ENCODE measurements around the gene TMEM121.

DNA sequence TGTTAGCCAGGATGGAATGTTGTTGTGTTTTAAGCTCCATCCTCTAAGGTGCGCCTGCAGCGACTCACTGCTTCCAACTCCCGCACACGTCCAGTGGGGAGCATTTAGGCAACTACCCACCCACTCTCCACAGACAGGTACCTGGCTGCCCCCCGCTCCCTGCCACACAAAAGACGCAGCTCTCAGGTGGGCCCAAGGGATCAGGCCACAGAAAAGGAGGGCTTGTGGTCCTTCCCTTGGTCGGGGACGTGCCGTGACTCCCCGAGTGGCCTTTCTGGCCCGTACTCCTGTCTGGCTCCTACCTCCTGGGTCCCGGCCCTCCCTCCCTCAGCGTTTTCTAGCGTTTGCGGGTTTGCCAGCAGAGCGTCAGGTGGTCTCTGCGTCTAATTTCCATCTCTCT is 19.1 kb upstream of the TMEM121 start:
- no peak for TF ChIP-seq CTCF (conservative IDR thresholded peaks at IDR 0.05; ENCODE audit: low read length)
- TF ChIP-seq EZH2phosphoT487 (IDR thresholded peaks at IDR 0.05; ENCODE audit: borderline replicate concordance, low read depth, low read length): no peak
